ENCODE results near the gene DLGAP1.

GRCh38 chr18:4270988-4271387 is 184.1 kb downstream of the DLGAP1 start:
- TF ChIP-seq CTCF (IDR thresholded peaks at IDR 0.05) (no peak), POLR2A (IDR thresholded peaks at IDR 0.05) (no peak), EP300 (IDR thresholded peaks at IDR 0.05) (no peak), POLR2AphosphoS5 (IDR thresholded peaks at IDR 0.05) (no peak)
